GM12875 (cell line): ENCODE data around the gene MTERF2.
A peak's percentile ranks its signal among the peaks of the same experiment; 100 is the strongest.

Experiments used
- H3K4me3 ChIP-seq: one replicate; pipeline ENCODE4 v1.5.1; 2011; ENCODE audit warnings: low read depth, low read length, control low read depth
- CTCF ChIP-seq: IDR thresholded peaks from 2 replicates; pipeline ENCODE4 v1.5.1; 2011; ENCODE audit warnings: low read depth, mild to moderate bottlenecking, control low read depth, inconsistent platforms, low read length, moderate library complexity, borderline replicate concordance; ENCODE audit not compliant: insufficient read depth

The MTERF2 gene

GRCh38 chr12:106962286-106962685 is 24.7 kb downstream of the MTERF2 start:
- no peak overlapping the region for H3K4me3 ChIP-seq
- no peak for TF ChIP-seq CTCF

- no peak for TF ChIP-seq CTCF
- no peak overlapping the region for H3K4me3 ChIP-seq
Observed at GRCh38 chr12:106960443-106960842, 26.5 kb downstream of the MTERF2 start.

GRCh38 chr12:106957583-106957982 is 29.4 kb downstream of the MTERF2 start:
- peak overlapping the region; percentile 70 for H3K4me3 ChIP-seq
- TF ChIP-seq CTCF: no peak

- H3K4me3 ChIP-seq: peak overlapping the region; percentile 70
- 0 out of 2 replicates have a peak, but pooled peaks have one; percentile 6 for TF ChIP-seq CTCF
Observed at GRCh38 chr12:106956048-106956578, 30.8 kb downstream of the MTERF2 start.

- no peak for TF ChIP-seq CTCF
- H3K4me3 ChIP-seq: peak within 1 kb of the TSS; percentile 70
Observed at GRCh38 chr12:106955377-106956047, 31.4 kb downstream of the MTERF2 start, which contains the start of gene TMEM263. TSS of gene TMEM263 (plus strand) at chr12:106955907. CDS start at chr12:106967117, 11,210 bp downstream.

GRCh38 chr12:106954462-106955376 is 32.2 kb downstream of the MTERF2 start:
- H3K4me3 ChIP-seq: peak overlapping the region; percentile 70
- TF ChIP-seq CTCF: no peak
